ENCODE data around the gene BLTP2.
"Not testable (repeated sequence)": the region's sequence is repeated elsewhere in the genome, so short reads cannot be mapped to it uniquely, and the experiment has no call there.

Gene BLTP2

DNA sequence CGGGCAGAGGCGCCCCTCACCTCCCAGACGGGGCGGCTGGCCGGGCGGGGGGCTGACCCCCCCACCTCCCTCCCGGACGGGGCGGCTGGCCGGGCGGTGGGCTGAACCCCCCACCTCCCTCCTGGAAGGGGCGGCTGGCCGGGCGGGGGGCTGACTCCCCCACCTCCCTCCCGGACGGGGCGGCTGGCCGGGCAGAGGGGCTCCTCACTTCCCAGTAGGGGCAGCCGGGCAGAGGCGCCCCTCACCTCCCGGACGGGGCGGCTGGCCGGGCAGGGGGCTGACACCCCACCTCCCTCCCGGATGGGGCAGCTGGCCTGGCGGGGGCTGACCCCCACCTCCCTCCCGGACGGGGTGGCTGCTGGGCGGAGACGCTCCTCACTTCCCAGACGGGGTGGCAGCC, 40.9 kb downstream of the BLTP2 start:
- H3K27me3 Mint-ChIP-seq; H3K9me3 Mint-ChIP-seq; intact Hi-C loops (cut with micrococcal nuclease); H3K4me3 Mint-ChIP-seq; H3K27ac Mint-ChIP-seq: not testable (repeated sequence)
- H3K4me1 Mint-ChIP-seq (ENCODE audit: low read depth), result peaks cover 16% of the 10 kb centered on the region
- H3K36me3 Mint-ChIP-seq (ENCODE audit: low read depth), result peaks cover 62% of the 10 kb centered on the region

DNA sequence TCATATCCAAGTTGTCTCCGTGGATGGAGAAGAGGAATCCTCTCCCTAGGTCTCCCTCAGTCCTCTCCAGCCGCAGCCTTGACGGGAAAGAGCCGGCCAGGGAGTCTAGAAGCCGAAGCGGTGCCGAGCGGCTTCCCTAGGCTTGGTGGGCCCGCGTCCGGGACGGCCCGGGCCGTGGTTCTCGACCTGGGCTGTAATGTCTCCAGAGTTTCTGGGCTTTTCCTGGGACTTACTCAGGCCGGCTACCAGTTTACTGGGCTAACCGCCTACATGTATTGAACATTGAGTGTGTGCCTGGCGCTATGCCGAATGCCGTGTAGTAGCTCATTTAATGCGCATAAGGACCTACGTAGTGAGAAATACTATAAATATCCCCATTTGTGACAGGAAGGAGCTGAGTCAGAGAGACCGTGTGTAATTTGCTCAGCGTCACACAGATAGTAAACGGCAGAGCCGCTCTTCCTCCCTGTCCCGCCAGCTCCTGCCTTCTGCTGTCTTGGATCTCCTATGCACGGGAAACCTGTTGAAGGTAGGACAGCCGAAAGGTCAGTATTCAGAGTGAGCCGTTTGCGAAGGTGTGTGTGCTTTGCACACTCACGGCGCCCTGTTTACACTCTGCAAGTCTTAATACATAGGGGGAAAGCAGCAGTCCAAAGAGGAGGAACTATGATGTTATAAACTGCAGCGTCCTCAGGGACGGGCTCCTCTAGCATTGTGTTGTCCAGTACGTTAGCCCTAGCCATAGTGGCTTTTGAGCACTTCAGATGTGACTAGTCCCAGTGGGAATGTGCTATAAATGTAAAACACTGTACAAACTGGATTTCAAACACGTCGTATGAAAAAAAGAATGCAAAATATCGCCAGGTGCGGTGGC, 45.4 kb downstream of the BLTP2 start:
- no peaks in the 10 kb centered on the region for H3K27me3 Mint-ChIP-seq
- intact Hi-C loops (cut with micrococcal nuclease), result loop anchor here (5.0 kb wide), 1 partner anchor 48 kb away; the partner anchor contains the start of gene BLTP2
- no peaks in the 10 kb centered on the region for H3K9me3 Mint-ChIP-seq
- H3K36me3 Mint-ChIP-seq (ENCODE audit: low read depth), result peaks cover 54% of the 10 kb centered on the region
- H3K4me3 Mint-ChIP-seq, result peak overlapping the region; percentile 88
- peaks cover 33% of the 10 kb centered on the region for H3K4me1 Mint-ChIP-seq (ENCODE audit: low read depth)
- peak overlapping the region; percentile 87 for H3K27ac Mint-ChIP-seq

DNA sequence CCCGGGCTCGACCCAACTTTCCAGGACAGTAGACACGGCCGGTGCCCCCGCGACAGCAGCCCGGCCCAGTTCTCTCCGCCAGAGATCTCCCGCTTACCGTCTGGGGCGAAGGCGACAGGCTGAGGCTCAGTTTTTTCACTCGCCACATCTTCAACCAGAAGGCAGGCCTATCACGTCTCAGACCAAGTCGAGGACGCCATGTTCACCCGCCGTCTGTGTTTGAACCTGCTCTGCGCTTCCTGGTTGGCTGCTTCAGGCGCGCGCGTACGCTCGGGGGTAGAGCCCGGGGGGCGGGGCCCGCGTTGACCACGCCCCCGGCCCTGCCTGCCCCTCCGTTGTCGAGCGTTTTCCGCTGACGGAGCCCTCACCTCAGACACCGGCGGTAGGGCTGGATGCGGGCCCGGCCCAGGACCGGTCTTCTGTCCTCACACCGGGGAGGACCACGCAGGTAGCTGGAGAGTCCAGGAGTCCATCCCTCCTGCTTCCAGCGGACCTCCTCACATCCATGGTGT, 46.1 kb downstream of the BLTP2 start, which contains the start of gene SPAG5:
TSS of gene SPAG5 (minus strand) at position 227 of the 512 bp plus-strand sequence. CDS start at position 148, 79 bp downstream.
- H3K36me3 Mint-ChIP-seq (ENCODE audit: low read depth), result peaks cover 47% of the 10 kb centered on the region
- H3K27me3 Mint-ChIP-seq, result no peaks in the 10 kb centered on the region
- H3K9me3 Mint-ChIP-seq, result no peaks in the 10 kb centered on the region
- intact Hi-C loops (cut with micrococcal nuclease), result loop anchor here (5.0 kb wide), 1 partner anchor 48 kb away; the partner anchor contains the start of gene BLTP2
- H3K27ac Mint-ChIP-seq, result peak within 1 kb of the TSS; percentile 87
- H3K4me1 Mint-ChIP-seq (ENCODE audit: low read depth), result peaks cover 30% of the 10 kb centered on the region
- H3K4me3 Mint-ChIP-seq, result peak within 1 kb of the TSS; percentile 88

DNA sequence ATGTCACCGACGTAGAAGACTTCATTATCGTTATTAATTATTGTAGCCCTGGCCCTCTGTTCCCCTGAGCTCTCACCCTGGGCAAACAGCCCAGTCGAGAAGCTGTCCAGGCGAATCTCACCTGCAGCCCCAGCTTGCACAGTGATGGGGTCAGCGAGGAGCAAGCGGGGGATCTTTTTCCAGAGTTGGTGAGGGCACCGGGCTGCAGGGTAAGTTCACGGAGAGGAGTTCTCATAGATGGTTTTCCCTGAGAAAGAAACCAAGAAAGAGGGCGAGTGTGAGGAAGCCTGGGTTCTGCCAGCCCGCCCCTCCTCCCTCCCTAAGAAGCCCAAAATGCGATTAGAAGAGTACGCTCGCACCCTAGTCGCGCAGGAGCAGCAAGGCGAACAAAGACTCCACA, 46.6 kb downstream of the BLTP2 start:
- no peaks in the 10 kb centered on the region for H3K9me3 Mint-ChIP-seq
- peak overlapping the region; percentile 88 for H3K4me3 Mint-ChIP-seq
- peaks cover 45% of the 10 kb centered on the region for H3K36me3 Mint-ChIP-seq (ENCODE audit: low read depth)
- intact Hi-C loops (cut with micrococcal nuclease), result loop anchor here (5.0 kb wide), 1 partner anchor 49 kb away; the partner anchor contains the start of gene BLTP2
- peak overlapping the region; percentile 87 for H3K27ac Mint-ChIP-seq
- H3K4me1 Mint-ChIP-seq (ENCODE audit: low read depth), result peaks cover 30% of the 10 kb centered on the region
- H3K27me3 Mint-ChIP-seq, result no peaks in the 10 kb centered on the region

DNA sequence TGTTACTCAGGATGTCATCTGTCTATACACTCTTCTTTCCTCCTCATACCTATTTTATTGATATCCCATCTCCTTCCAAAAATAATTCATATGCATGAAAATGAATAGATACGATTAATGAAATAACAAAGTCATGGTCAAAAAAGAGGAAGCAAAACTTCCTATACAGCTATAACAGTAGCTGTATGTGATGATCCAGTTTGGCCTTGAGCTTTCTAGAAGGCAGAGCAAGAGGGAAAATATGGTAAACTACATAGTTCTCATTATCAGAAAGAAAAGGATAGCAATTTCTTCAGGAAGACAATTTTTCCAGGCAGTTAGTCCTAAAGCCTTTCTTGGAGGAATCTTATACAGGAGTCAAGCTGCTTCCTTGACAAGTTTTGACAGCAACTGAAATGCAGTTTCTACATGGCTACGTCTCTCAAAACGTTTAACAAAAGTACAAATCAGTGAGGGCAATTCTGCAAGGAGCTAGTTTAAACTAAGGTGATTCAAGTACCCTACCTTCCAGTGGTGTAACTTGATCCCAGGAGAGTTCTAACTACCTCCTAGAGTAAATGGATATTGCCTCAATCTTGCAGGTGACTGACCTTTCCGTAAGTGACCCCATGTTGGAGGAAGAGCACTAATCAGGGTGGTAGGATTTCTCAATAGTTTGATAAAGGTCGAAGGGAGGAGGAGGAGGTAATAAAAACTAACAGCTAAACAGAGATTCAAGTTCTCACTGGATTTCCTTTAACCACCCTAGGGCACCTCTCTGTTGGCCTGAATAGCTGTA, 47.2 kb downstream of the BLTP2 start:
- Mint-ChIP-seq H3K4me3 (peak overlapping the region; percentile 88), H3K27me3 (no peaks in the 10 kb centered on the region), H3K9me3 (no peaks in the 10 kb centered on the region), H3K4me1 (ENCODE audit: low read depth) (peaks cover 30% of the 10 kb centered on the region), H3K27ac (peak overlapping the region; percentile 87), H3K36me3 (ENCODE audit: low read depth) (peaks cover 45% of the 10 kb centered on the region)
- intact Hi-C loops (cut with micrococcal nuclease), result loop anchor here (5.0 kb wide), 1 partner anchor 50 kb away; the partner anchor contains the start of gene BLTP2

Data from dendritic cell treated with granulocyte-macrophage colony-stimulating factor and Interleukin-4, amounts not matched to agents 40 ng/mL and 50 ng/mL, for 4 days (primary cell).